Uterus (tissue), 4 donors: ENCODE data around the gene ZNF319. TPM values are rescaled to one million over a fixed set of nuclear protein-coding genes. Genes with fewer than 3 reads are reported as not detected.
"Not testable (repeated sequence)": the region's sequence is repeated elsewhere in the genome, so short reads cannot be mapped to it uniquely, and the experiment has no call there.

Experiments
- DNase-seq, 2 donors: peaks; one replicate each; pipeline ENCODE4 v3.0.0-alpha.2; 2019 to 2020
- H3K27ac ChIP-seq, 2 donors: fragments of 200-600 bp; sonication (generic); 1 replicate in 1 of 2; 2 replicates in 1 of 2; pipeline ENCODE4 v1.5.1; 2016 to 2018
- H3K27me3 ChIP-seq, 2 donors: fragments of 200-600 bp; sonication (generic); one replicate each; pipeline ENCODE4 v1.5.1; 2018 to 2019; ENCODE audit warnings: control low read depth in 1 of 2
- H3K36me3 ChIP-seq, 2 donors: fragments of 200-600 bp; sonication (generic); one replicate each; pipeline ENCODE4 v1.5.1; 2019; ENCODE audit warnings: control low read depth in 1 of 2
- H3K4me1 ChIP-seq, 2 donors: fragments of 200-600 bp; sonication (generic); one replicate each; pipeline ENCODE4 v1.5.1; 2018 to 2019; ENCODE audit warnings: control low read depth in 1 of 2
- H3K4me3 ChIP-seq, 2 donors: fragments of 200-600 bp; sonication (generic); 1 replicate in 1 of 2; 2 replicates in 1 of 2; pipeline ENCODE4 v1.5.1; 2018 to 2019; ENCODE audit warnings: mild to moderate bottlenecking in 1 of 2
- H3K9me3 ChIP-seq, 2 donors: fragments of 200-600 bp; sonication (generic); one replicate each; pipeline ENCODE4 v1.5.1; 2019; ENCODE audit warnings: control low read depth in 1 of 2
- CTCF ChIP-seq, 4 experiments: fragments of 200-600 bp in 2 of 4; fragments of 450-650 bp in 2 of 4; sonication (generic) in 2 of 4; IDR thresholded peaks; one replicate each; pipeline ENCODE4 v1.5.1; 2016 to 2019; ENCODE audit warnings: antibody characterized with exemption in 4 of 4, mild to moderate bottlenecking in 2 of 4, moderate library complexity in 1 of 4
- POLR2A ChIP-seq, 2 donors: fragments of 450-650 bp; IDR thresholded peaks; one replicate each; pipeline ENCODE4 v1.6.1; 2016; ENCODE audit warnings: antibody characterized with exemption in 2 of 2, mild to moderate bottlenecking in 1 of 2, moderate library complexity in 1 of 2
- intact Hi-C: fragments of 100-400 bp; cut with DNase I; formaldehyde crosslinking; loops from one replicate; pipeline ENCODE4 v1.15.1; 2023; ENCODE audit warnings: low total_unique reads
- total RNA-seq, 4 donors: library from RNA; depleted of rRNA in 3 of 4; stranded (reverse); fragments of >200 nt in 3 of 4; gene quantifications; one replicate each; pipeline versions ENCODE4 v1.1.0 to v1.2.4, GENCODE V29; 2014 to 2023
- donor health status: DM: yes; HTN: yes; CAD: no.

The ZNF319 gene
- total RNA-seq, 4 donors from 2014 or later = 5.4 to 11.5 (median 6.9) TPM

GRCh38 chr16:57979006-57979585 is 21.4 kb downstream of the ZNF319 start:
- no peaks in the 10 kb centered on the region for H3K9me3 ChIP-seq
- intact Hi-C loops = no loop called here
- H3K4me3 ChIP-seq = no peak overlapping the region
- TF ChIP-seq POLR2A (IDR thresholded peaks at IDR 0.05) (no peak), CTCF (IDR thresholded peaks at IDR 0.05) (no peak)
- no peaks in the 10 kb centered on the region for H3K27me3 ChIP-seq
- DNase-seq = no peak
- no peaks in the 10 kb centered on the region for H3K4me1 ChIP-seq
- H3K27ac ChIP-seq = no peak overlapping the region
- no peaks in the 10 kb centered on the region for H3K36me3 ChIP-seq

- H3K27ac ChIP-seq, H3K36me3 ChIP-seq, H3K4me1 ChIP-seq, intact Hi-C loops, DNase-seq, H3K27me3 ChIP-seq, H3K9me3 ChIP-seq, H3K4me3 ChIP-seq: not testable (repeated sequence)
These were observed 22.4 kb downstream of the ZNF319 start for GRCh38 chr16:57978070-57978465.

- TF ChIP-seq CTCF (IDR thresholded peaks at IDR 0.05) (no peak), POLR2A (IDR thresholded peaks at IDR 0.05) (no peak)
- intact Hi-C loops = no loop called here
- Histone ChIP-seq H3K9me3 (no peaks in the 10 kb centered on the region), H3K27ac (no peak overlapping the region), H3K27me3 (no peaks in the 10 kb centered on the region), H3K4me1 (no peaks in the 10 kb centered on the region), H3K4me3 (no peak overlapping the region), H3K36me3 (no peaks in the 10 kb centered on the region)
- no peak for DNase-seq
These were observed 22.9 kb downstream of the ZNF319 start for GRCh38 chr16:57977418-57978069.

- no peaks in the 10 kb centered on the region for H3K36me3 ChIP-seq
- no peaks in the 10 kb centered on the region for H3K27me3 ChIP-seq
- intact Hi-C loops = no loop called here
- H3K9me3 ChIP-seq = no peaks in the 10 kb centered on the region
- TF ChIP-seq CTCF (IDR thresholded peaks at IDR 0.05) = no peak
- no peak for TF ChIP-seq POLR2A (IDR thresholded peaks at IDR 0.05)
- no peaks in the 10 kb centered on the region for H3K4me1 ChIP-seq
- DNase-seq = no peak
- H3K4me3 ChIP-seq = no peak overlapping the region
- no peak overlapping the region for H3K27ac ChIP-seq
These were observed 24.1 kb downstream of the ZNF319 start for GRCh38 chr16:57976331-57976796.

- intact Hi-C loops = no loop called here
- DNase-seq = no peak
- no peaks in the 10 kb centered on the region for H3K4me1 ChIP-seq
- no peaks in the 10 kb centered on the region for H3K36me3 ChIP-seq
- no peak overlapping the region for H3K4me3 ChIP-seq
- TF ChIP-seq CTCF (IDR thresholded peaks at IDR 0.05) = no peak
- no peak for TF ChIP-seq POLR2A (IDR thresholded peaks at IDR 0.05)
- H3K27ac ChIP-seq = no peak overlapping the region
- no peaks in the 10 kb centered on the region for H3K9me3 ChIP-seq
- H3K27me3 ChIP-seq = no peaks in the 10 kb centered on the region
These were observed 28.2 kb downstream of the ZNF319 start for GRCh38 chr16:57972306-57972705.
